Measurements from ENCODE around the gene TK2. TPM values are rescaled to one million over a fixed set of nuclear protein-coding genes. Genes with fewer than 3 reads are reported as not detected.

TK2 gene
- total RNA-seq, 1 donor from 2014 or later = 33.2 TPM

DNA sequence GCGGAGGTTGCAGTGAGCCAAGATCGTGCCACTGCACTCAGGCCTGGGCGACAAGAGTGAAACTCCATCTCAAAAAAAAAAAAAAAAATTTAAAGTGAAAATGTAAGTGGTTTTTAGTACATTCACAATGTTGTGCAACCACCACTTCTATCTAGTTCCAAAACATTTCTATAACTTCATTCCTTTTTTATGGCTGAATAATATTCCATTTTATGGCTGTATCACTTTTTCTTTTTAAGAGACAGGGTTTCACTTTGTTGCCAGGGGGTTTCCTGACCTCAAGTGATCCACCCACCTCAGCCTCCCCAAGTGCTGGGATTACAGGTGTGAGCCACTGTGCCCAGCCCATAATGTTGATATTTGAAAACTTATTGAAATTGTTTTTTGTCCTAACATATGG lies 42.9 kb upstream of the TK2 start:
- Mint-ChIP-seq H3K36me3 (ENCODE audit: unreplicated experiment) (no peaks in the 10 kb centered on the region), H3K4me3 (ENCODE audit: unreplicated experiment) (no peak overlapping the region), H3K4me1 (ENCODE audit: unreplicated experiment) (no peaks in the 10 kb centered on the region), H3K27ac (ENCODE audit: unreplicated experiment) (no peak overlapping the region), H3K9me3 (ENCODE audit: unreplicated experiment) (no peaks in the 10 kb centered on the region), H3K27me3 (ENCODE audit: unreplicated experiment) (peaks cover 6% of the 10 kb centered on the region)
- DNase-seq (ENCODE audit: extremely low spot score, unreplicated experiment) = no peak
- TF ChIP-seq, protein P1, sequence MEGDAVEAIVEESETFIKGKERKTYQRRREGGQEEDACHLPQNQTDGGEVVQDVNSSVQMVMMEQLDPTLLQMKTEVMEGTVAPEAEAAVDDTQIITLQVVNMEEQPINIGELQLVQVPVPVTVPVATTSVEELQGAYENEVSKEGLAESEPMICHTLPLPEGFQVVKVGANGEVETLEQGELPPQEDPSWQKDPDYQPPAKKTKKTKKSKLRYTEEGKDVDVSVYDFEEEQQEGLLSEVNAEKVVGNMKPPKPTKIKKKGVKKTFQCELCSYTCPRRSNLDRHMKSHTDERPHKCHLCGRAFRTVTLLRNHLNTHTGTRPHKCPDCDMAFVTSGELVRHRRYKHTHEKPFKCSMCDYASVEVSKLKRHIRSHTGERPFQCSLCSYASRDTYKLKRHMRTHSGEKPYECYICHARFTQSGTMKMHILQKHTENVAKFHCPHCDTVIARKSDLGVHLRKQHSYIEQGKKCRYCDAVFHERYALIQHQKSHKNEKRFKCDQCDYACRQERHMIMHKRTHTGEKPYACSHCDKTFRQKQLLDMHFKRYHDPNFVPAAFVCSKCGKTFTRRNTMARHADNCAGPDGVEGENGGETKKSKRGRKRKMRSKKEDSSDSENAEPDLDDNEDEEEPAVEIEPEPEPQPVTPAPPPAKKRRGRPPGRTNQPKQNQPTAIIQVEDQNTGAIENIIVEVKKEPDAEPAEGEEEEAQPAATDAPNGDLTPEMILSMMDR (IDR thresholded peaks at IDR 0.05) = no peak

DNA sequence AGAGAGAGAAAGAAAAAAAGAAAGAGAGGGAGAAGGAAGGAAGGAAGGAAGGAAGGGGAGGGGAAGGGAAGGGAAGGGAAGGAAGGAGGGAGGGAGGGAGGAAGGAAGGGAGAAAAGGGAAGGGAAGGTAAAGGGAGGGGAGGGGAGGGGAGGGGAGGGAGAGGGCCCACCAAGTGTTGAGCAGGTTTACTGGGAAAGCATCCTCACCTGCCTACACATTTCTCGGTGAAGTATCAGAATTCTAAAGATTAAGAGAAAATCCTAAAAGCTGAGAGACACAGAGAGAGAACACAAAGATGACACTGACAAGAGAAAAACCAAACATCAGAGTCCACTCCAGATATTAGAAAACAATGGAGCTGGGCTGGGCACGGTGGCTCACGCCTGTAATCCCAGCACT lies 42.3 kb upstream of the TK2 start:
- TF ChIP-seq, protein P1 (IDR thresholded peaks at IDR 0.05) = no peak
- no peaks in the 10 kb centered on the region for H3K4me1 Mint-ChIP-seq (ENCODE audit: unreplicated experiment)
- no peak overlapping the region for H3K4me3 Mint-ChIP-seq (ENCODE audit: unreplicated experiment)
- no peaks in the 10 kb centered on the region for H3K9me3 Mint-ChIP-seq (ENCODE audit: unreplicated experiment)
- H3K27me3 Mint-ChIP-seq (ENCODE audit: unreplicated experiment) = peaks cover 6% of the 10 kb centered on the region
- DNase-seq (ENCODE audit: extremely low spot score, unreplicated experiment) = no peak
- H3K27ac Mint-ChIP-seq (ENCODE audit: unreplicated experiment) = no peak overlapping the region
- no peaks in the 10 kb centered on the region for H3K36me3 Mint-ChIP-seq (ENCODE audit: unreplicated experiment)

DNA sequence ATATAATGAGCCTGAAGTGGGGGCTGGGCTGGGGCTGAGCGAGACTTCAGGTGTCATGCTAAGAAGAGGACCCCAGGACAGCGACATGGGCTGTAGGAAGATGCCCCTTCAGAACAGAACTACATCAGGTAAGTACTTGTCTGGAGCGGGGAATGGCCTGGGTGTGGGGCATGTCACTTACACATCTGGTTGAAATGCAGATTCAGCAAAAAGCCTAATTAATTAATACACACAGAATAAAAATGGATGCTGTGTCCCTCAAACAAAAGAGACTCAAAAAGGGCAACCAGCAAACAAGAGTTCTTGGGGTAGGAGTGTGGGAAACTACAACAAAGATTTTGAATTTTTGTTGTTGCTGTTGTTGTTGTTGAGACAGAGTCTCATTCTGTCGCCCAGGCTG lies 41.1 kb upstream of the TK2 start:
- no peaks in the 10 kb centered on the region for H3K36me3 Mint-ChIP-seq (ENCODE audit: unreplicated experiment)
- H3K9me3 Mint-ChIP-seq (ENCODE audit: unreplicated experiment) = no peaks in the 10 kb centered on the region
- no peak for DNase-seq (ENCODE audit: extremely low spot score, unreplicated experiment)
- no peak overlapping the region for H3K4me3 Mint-ChIP-seq (ENCODE audit: unreplicated experiment)
- H3K4me1 Mint-ChIP-seq (ENCODE audit: unreplicated experiment) = no peaks in the 10 kb centered on the region
- peaks cover 6% of the 10 kb centered on the region for H3K27me3 Mint-ChIP-seq (ENCODE audit: unreplicated experiment)
- no peak overlapping the region for H3K27ac Mint-ChIP-seq (ENCODE audit: unreplicated experiment)
- TF ChIP-seq, protein P1 (IDR thresholded peaks at IDR 0.05) = no peak

DNA sequence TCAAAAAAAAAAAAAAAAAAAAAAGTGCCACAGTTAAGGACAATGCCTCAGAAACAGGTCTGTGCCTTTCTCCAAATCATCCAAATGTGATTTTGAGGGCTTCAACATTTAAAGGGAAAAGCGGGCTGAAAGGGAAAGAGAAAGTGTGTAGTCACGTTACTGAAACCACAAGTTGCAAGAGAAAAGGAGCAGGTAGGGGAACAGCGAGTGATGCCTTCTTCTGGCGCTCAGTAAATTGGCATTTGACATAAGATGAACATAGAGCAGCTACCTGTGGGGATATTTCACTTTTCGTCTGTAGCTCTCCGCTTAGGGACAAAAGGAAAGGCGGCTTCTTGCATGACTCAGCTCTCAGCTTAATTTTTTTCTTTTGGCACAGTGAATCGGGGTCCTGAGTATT lies 40.4 kb upstream of the TK2 start:
- H3K4me1 Mint-ChIP-seq (ENCODE audit: unreplicated experiment) = no peaks in the 10 kb centered on the region
- DNase-seq (ENCODE audit: extremely low spot score, unreplicated experiment) = no peak
- TF ChIP-seq, protein P1 (IDR thresholded peaks at IDR 0.05) = no peak
- no peak overlapping the region for H3K27ac Mint-ChIP-seq (ENCODE audit: unreplicated experiment)
- no peak overlapping the region for H3K4me3 Mint-ChIP-seq (ENCODE audit: unreplicated experiment)
- no peaks in the 10 kb centered on the region for H3K9me3 Mint-ChIP-seq (ENCODE audit: unreplicated experiment)
- H3K36me3 Mint-ChIP-seq (ENCODE audit: unreplicated experiment) = no peaks in the 10 kb centered on the region
- H3K27me3 Mint-ChIP-seq (ENCODE audit: unreplicated experiment) = peaks cover 6% of the 10 kb centered on the region

DNA sequence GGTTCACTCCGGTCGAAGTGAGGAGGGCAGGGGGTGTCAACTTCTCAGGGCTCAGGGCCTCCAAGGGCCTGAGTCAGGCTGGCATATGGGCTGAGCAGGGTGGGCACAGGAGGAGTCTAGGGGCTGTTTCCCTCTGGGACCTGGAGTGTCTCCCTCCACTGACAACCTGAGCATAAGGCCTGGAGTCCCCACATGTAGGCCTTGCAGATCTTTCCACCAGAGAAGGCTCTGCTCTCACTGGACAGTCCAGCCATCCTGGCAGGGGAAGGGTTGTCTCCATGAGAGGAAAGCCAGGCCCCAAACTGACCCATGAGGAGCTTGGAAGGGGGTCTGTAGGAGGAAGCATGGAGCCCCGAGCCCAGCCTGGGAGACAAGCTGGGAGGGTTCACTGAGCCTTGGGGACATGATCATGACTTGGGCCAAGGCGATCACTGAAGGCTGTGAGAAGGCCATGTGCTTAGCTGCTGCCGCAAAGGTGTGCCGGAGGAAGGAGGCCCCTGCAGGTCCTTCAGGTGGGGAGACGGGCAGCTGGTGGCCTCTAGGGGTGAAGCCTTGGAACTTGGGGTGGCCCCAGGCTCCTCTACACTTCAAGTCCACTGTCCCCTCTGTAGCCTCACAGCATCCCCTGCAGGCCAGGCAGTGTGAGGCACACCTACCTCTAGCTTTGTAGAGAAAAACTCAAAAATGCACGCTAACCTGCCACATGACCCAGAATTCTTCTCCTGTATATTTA lies 39.2 kb upstream of the TK2 start:
- TF ChIP-seq, protein P1 (IDR thresholded peaks at IDR 0.05) = peak; percentile 47
- peaks cover 6% of the 10 kb centered on the region for H3K27me3 Mint-ChIP-seq (ENCODE audit: unreplicated experiment)
- H3K36me3 Mint-ChIP-seq (ENCODE audit: unreplicated experiment) = no peaks in the 10 kb centered on the region

More for the DNA sequence above, 39.2 kb upstream of the TK2 start:
- Mint-ChIP-seq H3K4me1 (ENCODE audit: unreplicated experiment) (no peaks in the 10 kb centered on the region), H3K9me3 (ENCODE audit: unreplicated experiment) (no peaks in the 10 kb centered on the region), H3K4me3 (ENCODE audit: unreplicated experiment) (no peak overlapping the region), H3K27ac (ENCODE audit: unreplicated experiment) (no peak overlapping the region)
- DNase-seq (ENCODE audit: extremely low spot score, unreplicated experiment) = no peak

Measured in osteocyte (in vitro differentiated cells).